ENCODE results near the gene FDCSP.
"Not testable (repeated sequence)": the region's sequence is repeated elsewhere in the genome, so short reads cannot be mapped to it uniquely, and the experiment has no call there.

The FDCSP gene
- total RNA-seq: 0 to 0.07 (median 0) reads per million in 18 experiments

- DNase-seq: no peak
Measured at GRCh38 chr4:70225824-70226223, at the start of gene FDCSP. FDCSP (plus strand) TSS chr4:70226124; CDS start chr4:70231195, 5,071 bp downstream.

DNA sequence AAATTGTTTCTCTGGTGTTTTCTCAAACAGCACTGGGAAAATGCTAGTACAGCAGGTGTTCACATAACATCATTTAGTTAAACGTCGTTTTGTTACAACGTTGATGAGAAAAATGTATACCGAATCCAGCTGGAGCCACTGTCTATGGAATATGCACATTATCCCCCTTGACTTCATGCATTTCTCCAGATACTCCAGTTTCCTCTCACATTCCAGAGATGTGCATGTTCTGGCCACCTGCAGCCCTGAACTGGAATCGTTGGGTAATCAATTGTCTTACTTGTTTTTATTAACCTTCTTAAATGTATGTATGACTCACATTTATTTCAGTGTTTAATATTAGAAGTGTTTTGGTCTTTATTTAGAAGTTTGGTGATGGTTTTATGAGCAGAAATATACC, 48.8 kb upstream of the FDCSP start:
- no peak for DNase-seq

DNA sequence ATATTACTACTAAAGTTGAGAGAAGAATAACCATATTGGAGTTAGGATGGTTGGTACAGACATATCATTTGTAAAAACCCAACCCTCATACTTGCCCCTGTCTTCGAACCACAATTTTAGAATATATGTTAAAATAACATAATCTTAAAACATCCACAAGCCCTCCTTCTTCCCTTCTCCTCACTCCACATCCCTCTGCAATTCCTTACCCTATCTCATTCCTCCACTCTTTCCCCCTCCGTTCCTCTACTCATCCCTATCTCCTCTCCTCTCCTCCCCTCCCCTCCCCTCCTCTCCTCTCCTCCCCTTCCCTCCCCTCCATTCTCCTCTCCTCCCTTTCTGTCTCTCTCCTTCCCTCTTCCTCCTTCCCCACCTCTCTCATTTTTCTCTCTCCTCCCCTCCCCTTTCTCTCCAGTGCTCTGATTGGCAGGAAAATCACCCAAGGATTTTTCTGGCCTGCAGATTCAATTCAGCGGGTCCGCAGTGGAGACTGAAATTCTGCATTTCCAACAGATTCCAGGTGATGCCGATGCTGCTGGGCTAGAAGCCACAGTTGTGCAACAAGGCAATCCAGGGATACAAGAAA, 47.8 kb upstream of the FDCSP start:
- no peak for DNase-seq

DNA sequence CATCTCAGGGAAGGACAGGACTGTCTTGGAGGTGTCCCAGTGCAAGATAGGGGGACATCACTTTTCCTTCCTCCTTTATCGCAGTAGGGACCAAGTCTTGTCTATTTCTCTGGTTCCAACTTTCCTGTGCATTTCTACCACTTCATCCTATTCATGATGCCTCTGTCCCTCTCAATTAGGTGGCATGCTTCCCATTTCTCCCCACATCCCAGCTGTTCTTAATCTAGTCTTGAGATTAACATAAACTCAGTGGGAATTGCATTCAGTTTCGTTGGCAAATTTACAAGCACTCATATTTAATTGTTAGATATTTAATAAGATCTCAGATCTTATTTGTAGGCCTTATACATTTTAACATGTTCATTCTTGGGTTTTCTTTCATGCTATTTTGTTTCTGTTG, 46.1 kb upstream of the FDCSP start:
- no peak for DNase-seq

GRCh38 chr4:70181864-70182263, 44.1 kb upstream of the FDCSP start:
- no peak for DNase-seq

DNA sequence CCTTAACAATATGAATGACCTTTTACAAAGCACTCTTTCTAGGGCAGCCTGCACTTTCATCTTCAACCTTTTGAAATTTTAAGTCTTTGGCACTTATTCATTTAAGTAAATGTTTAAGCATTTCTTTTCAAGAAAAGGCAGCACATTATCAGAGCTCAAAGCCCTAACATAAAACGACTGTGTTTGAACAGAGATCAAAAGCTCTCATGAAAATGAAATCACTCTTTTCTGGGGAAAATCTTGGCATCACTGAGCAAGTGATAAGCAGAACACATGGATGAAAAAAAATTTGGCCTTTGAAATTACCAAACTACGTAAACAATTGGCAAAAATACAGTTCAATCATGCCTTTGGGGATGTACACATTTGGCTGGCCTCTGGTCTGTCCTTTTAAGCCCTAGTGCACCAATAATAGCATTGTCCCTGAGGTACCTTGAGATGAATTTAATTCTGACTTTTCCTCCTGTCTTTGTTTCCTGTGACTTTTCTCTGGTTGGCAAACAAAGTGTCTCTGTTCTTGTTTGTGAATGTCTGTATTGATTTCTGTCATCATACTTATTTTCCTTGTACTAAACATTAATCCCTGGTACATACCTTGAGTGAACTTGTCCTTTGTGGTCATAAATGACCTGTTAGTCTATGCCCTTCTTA, 43.3 kb upstream of the FDCSP start:
- DNase-seq: no peak

DNA sequence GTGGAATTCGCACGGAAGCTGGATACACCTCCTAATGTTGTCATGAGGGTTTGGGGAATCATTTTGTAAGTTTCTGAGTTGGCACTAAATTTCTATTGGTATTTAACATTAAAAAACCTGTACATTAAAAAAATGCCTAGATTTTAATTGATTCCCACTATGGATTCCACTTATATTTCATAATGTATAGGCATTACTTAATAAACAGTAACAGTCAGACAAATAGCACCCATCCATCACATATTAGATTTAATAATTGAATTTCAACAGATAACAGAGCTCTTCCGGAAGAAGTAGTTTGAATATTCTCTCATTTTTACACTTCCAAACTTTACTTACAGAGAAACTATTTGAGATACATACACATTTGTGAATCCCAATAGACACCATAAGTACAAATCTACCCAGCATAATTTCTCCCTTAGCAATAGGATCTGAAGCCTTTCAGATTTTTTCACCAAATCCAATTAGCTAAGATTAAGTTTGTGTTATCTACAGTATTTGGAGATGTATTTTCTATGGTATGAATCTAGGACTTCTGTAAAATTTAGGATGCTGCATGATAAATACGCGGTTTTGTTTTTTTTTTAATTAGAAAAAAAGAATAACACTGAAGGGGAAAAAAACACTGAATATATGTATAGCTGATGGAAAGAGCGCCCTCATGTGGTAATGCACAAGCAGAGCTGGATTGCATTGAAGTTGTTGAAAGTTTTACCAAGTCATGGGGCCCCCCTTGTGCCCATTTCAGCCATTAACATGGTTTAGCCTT, 42.6 kb upstream of the FDCSP start:
- DNase-seq: peak; percentile 27 to 37

- no peak for DNase-seq
Measured at GRCh38 chr4:70183940-70184246, 42.0 kb upstream of the FDCSP start.

GRCh38 chr4:70187216-70187615, 38.7 kb upstream of the FDCSP start:
- DNase-seq: no peak

DNA sequence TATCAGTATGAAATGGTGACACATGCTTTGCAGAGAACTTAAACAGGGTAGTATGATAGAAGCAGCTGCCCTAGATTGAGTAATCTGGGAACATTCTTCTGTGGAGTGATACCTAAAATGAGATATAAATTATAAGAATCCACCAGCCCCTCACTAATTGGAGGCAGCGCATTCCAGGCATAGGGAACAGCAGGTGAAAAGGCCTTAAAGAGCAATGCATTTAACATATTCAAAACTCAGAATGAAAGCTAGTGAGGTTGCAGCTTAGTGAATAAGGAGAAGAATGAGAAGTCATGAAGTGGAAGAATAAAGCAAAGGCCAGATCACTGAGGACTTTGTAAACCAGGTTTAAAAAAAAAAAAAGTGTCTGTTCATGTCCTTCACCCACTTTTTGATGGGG, 35.3 kb upstream of the FDCSP start:
- no peak for DNase-seq

- DNase-seq: no peak
Measured at GRCh38 chr4:70191647-70192046, 34.3 kb upstream of the FDCSP start.

DNA sequence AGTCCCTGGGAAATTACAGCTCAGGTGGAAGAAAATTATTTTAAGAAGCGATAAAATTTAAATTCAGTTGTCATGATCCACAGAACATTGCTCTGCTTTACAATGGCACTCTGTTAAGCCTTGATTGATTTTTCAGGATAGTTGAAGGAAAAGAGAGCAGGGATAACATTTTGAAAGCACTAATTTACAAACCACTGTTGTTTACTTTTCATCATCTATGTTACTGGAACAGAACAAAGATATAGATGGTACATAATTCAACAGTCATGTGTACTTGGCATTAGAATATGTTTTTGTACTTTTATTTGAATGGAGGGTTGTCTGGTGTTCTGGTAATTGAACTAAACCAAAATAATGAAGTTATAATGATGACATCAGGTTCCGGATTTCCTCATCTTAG, 33.0 kb upstream of the FDCSP start:
- no peak for DNase-seq

DNA sequence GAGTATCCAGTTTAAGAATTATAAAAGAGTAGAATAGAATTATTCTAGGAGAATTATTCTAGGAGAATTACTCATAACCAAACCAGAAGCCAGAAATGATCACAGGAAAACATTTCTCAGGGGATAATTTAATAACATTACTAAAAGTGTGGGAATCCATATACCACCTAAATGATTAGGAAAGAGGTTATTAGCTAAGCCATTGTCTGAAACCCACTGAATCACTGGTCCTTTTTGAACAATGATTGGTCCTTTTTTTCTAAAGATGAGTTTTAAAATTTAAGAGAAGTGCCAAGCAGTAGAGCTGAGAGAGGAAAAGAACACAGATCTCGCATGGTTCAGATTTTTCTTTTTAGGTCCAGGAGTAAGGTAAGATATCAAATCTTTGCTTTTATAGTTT, 30.5 kb upstream of the FDCSP start, which contains the start of gene ODAM:
TSS of gene ODAM (plus strand) at position 301 of the 400 bp plus-strand sequence. CDS start 819 bp downstream, outside the sequence.
- DNase-seq: no peak

- DNase-seq: no peak
Measured at GRCh38 chr4:70196857-70197256, 29.1 kb upstream of the FDCSP start.

DNA sequence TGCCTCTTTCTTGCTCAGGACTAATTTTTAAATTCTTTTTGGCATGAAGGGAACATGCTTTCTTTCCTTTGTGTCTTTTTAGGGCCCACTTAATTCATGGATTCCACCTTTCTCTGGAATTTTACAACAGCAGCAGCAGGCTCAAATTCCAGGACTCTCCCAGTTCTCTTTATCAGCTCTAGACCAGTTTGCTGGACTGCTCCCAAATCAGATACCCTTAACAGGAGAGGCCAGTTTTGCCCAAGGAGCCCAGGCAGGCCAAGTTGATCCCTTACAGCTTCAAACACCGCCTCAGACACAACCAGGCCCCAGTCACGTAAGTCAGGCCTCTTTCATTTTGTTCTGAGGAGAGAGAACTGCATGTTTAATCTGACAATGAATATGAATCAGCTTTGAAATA, 28.1 kb upstream of the FDCSP start:
- no peak for DNase-seq

- no peak for DNase-seq
Measured at GRCh38 chr4:70203601-70204000, 22.3 kb upstream of the FDCSP start.

GRCh38 chr4:70212752-70213151, 13.2 kb upstream of the FDCSP start:
- DNase-seq: not testable (repeated sequence)

DNA sequence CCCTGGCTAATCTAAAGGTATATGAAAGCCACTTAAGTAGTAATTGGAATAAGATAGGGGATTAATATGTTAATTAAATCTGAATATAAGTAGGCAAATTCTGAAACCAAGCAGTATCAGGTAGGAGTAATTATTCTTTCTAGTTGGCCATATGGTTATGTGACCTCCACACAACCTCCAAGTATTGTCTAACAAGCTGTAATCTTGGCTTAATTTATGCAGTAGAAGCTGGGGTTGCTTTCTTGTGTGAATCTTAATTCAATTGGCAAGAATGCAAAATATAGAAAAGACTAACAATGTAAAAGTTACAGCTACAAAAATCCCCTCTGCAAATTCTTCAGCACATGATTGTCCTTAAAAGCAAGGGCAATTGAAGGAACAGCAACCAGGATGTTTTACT, 9.8 kb upstream of the FDCSP start:
- not testable (repeated sequence) for DNase-seq

- not testable (repeated sequence) for DNase-seq
Measured at GRCh38 chr4:70216550-70216949, 9.4 kb upstream of the FDCSP start.

DNA sequence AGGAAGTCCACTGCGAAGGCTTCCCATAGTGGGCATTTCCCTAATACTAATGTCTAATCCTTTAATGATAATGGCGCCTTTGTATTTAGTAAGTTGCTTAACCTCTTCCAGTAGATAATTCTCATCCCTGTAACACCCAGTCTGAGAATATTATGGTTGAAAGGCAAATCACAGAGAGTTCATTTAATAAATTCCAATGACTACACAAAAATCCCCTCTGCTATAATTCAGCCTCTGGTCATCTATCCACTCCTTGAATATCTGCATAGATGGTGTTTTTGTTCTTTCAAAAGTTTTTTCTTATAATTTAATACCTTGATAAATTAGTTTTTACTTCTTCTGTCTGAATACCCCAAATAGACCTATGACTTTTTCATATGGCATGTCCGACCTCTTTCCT, 4.5 kb upstream of the FDCSP start:
- DNase-seq: not testable (repeated sequence)

GRCh38 chr4:70221818-70222217, 4.1 kb upstream of the FDCSP start:
- DNase-seq: not testable (repeated sequence)

- DNase-seq: no peak
Measured at GRCh38 chr4:70236125-70236524, 10.2 kb downstream of the FDCSP start.

GRCh38 chr4:70239131-70239883, 13.4 kb downstream of the FDCSP start:
- no peak for DNase-seq

Measured in inflammatory macrophage (primary cell).